ENCODE data around the gene LARGE1.

- TF ChIP-seq CTCF (IDR thresholded peaks at IDR 0.05) (no peak), POLR2A (IDR thresholded peaks at IDR 0.05) (no peak), POLR2AphosphoS5 (IDR thresholded peaks at IDR 0.05) (no peak)
These were observed 149.1 kb downstream of the LARGE1 start for GRCh38 chr22:33771136-33771535.
